ENCODE measurements around the gene CAMK2N1. TPM values are rescaled to one million over a fixed set of nuclear protein-coding genes. Genes with fewer than 3 reads are reported as not detected.
A peak's percentile ranks its signal among the peaks of the same experiment; 100 is the strongest.

The CAMK2N1 gene
- total and polyA plus RNA-seq, 2 of the 13 experiments (the other 11 are each of a cell fraction or from before 2014, with no cell fraction given): 38.0 to 38.6 TPM

GRCh38 chr1:20483833-20484518 lies 2.0 kb downstream of the CAMK2N1 start (continued):
- TF ChIP-seq RNF219 (CRISPR knock-in tag; IDR thresholded peaks at IDR 0.05): no peak
- TF ChIP-seq BCL3 (CRISPR knock-in tag; IDR thresholded peaks at IDR 0.05): 0 out of 2 replicates have a peak, but pooled peaks have one; percentile 36
- TF ChIP-seq, protein P1, sequence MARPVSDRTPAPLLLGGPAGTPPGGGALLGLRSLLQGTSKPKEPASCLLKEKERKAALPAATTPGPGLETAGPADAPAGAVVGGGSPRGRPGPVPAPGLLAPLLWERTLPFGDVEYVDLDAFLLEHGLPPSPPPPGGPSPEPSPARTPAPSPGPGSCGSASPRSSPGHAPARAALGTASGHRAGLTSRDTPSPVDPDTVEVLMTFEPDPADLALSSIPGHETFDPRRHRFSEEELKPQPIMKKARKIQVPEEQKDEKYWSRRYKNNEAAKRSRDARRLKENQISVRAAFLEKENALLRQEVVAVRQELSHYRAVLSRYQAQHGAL (CRISPR knock-in tag; IDR thresholded peaks at IDR 0.05; ENCODE audit: not compliant biosample characterization): no peak
- no peak for TF ChIP-seq NBN (conservative IDR thresholded peaks at IDR 0.05)
- TF ChIP-seq ZSCAN25 (CRISPR knock-in tag; IDR thresholded peaks at IDR 0.05): peak; percentile 70
- TF ChIP-seq, protein P2, sequence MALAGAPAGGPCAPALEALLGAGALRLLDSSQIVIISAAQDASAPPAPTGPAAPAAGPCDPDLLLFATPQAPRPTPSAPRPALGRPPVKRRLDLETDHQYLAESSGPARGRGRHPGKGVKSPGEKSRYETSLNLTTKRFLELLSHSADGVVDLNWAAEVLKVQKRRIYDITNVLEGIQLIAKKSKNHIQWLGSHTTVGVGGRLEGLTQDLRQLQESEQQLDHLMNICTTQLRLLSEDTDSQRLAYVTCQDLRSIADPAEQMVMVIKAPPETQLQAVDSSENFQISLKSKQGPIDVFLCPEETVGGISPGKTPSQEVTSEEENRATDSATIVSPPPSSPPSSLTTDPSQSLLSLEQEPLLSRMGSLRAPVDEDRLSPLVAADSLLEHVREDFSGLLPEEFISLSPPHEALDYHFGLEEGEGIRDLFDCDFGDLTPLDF (CRISPR knock-in tag; IDR thresholded peaks at IDR 0.05): no peak
- TF ChIP-seq ZNF20 (CRISPR knock-in tag; IDR thresholded peaks at IDR 0.05): no peak
- no peak for TF ChIP-seq SKI (IDR thresholded peaks at IDR 0.05; ENCODE audit: partially characterized antibody)
- TF ChIP-seq, protein P3, sequence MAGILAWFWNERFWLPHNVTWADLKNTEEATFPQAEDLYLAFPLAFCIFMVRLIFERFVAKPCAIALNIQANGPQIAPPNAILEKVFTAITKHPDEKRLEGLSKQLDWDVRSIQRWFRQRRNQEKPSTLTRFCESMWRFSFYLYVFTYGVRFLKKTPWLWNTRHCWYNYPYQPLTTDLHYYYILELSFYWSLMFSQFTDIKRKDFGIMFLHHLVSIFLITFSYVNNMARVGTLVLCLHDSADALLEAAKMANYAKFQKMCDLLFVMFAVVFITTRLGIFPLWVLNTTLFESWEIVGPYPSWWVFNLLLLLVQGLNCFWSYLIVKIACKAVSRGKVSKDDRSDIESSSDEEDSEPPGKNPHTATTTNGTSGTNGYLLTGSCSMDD (CRISPR knock-in tag; IDR thresholded peaks at IDR 0.05): no peak
- TF ChIP-seq ZNF292 (CRISPR knock-in tag; IDR thresholded peaks at IDR 0.05; ENCODE audit: borderline replicate concordance, low read depth): peak; percentile 43; the same call in 1 of the 2 replicates
- no peak for TF ChIP-seq MLXIP (CRISPR knock-in tag; IDR thresholded peaks at IDR 0.05; ENCODE audit: borderline replicate concordance)
- TF ChIP-seq PAWR (CRISPR knock-in tag; IDR thresholded peaks at IDR 0.05; ENCODE audit: borderline replicate concordance): no peak
- TF ChIP-seq, protein P4, sequence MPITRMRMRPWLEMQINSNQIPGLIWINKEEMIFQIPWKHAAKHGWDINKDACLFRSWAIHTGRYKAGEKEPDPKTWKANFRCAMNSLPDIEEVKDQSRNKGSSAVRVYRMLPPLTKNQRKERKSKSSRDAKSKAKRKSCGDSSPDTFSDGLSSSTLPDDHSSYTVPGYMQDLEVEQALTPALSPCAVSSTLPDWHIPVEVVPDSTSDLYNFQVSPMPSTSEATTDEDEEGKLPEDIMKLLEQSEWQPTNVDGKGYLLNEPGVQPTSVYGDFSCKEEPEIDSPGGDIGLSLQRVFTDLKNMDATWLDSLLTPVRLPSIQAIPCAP (CRISPR knock-in tag; IDR thresholded peaks at IDR 0.05; ENCODE audit: low read depth): 0 out of 2 replicates have a peak, but pooled peaks have one; percentile 22
- TF ChIP-seq, protein P5, sequence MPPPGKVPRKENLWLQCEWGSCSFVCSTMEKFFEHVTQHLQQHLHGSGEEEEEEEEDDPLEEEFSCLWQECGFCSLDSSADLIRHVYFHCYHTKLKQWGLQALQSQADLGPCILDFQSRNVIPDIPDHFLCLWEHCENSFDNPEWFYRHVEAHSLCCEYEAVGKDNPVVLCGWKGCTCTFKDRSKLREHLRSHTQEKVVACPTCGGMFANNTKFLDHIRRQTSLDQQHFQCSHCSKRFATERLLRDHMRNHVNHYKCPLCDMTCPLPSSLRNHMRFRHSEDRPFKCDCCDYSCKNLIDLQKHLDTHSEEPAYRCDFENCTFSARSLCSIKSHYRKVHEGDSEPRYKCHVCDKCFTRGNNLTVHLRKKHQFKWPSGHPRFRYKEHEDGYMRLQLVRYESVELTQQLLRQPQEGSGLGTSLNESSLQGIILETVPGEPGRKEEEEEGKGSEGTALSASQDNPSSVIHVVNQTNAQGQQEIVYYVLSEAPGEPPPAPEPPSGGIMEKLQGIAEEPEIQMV (CRISPR knock-in tag; IDR thresholded peaks at IDR 0.05; ENCODE audit: low read depth): no peak
- TF ChIP-seq DDIT3 (CRISPR knock-in tag; IDR thresholded peaks at IDR 0.05): no peak
